Fibroblast of lung (primary cell): ENCODE data around the gene RPS6KA2. TPM values are rescaled to one million over a fixed set of nuclear protein-coding genes. Genes with fewer than 3 reads are reported as not detected.
A peak's percentile ranks its signal among the peaks of the same experiment; 100 is the strongest.

ENCODE experiments used
- DNase-seq, 2 donors: peaks; one replicate each; pipeline versions ENCODE4 v3.0.0 to v3.0.0-alpha.2; 2010; ENCODE audit warnings: low read depth in 2 of 2
- H2AFZ ChIP-seq: 2 replicates; pipeline ENCODE4 v1.5.1; 2012; ENCODE audit warnings: low read length, control low read depth, inconsistent platforms
- H3K27ac ChIP-seq: 2 replicates; pipeline ENCODE4 v1.5.1; 2011; ENCODE audit warnings: low read length, control low read depth; ENCODE audit not compliant: insufficient read depth
- H3K27me3 ChIP-seq: 2 replicates; pipeline ENCODE4 v1.5.1; 2011; ENCODE audit warnings: mild to moderate bottlenecking, low read length; ENCODE audit not compliant: control insufficient read depth, insufficient read depth
- H3K36me3 ChIP-seq: 2 replicates; pipeline ENCODE4 v1.5.1; 2011; ENCODE audit warnings: low read length; ENCODE audit not compliant: control insufficient read depth, insufficient read depth
- H3K4me1 ChIP-seq: 2 replicates; pipeline ENCODE4 v1.5.1; 2011; ENCODE audit warnings: low read length; ENCODE audit not compliant: control insufficient read depth, insufficient read depth; ENCODE audit errors: extremely low read depth
- H3K4me2 ChIP-seq: 2 replicates; pipeline ENCODE4 v1.5.1; 2011; ENCODE audit warnings: low read length, control low read depth; ENCODE audit not compliant: insufficient read depth; ENCODE audit errors: extremely low read depth
- H3K4me3 ChIP-seq, 4 experiments: fragments of 200-600 bp in 1 of 4; sonication (generic) in 1 of 4; replicated peaks in 1 of 4; 2 replicates each; pipeline ENCODE4 v1.5.1; 2011 to 2016; ENCODE audit warnings: low read length in 4 of 4, low read depth in 3 of 4, mild to moderate bottlenecking in 3 of 4, control low read depth in 2 of 4, inconsistent platforms in 1 of 4, mixed read lengths in 1 of 4; ENCODE audit not compliant: insufficient read depth in 1 of 4; ENCODE audit errors: control extremely low read depth in 1 of 4
- H3K79me2 ChIP-seq: 2 replicates; pipeline ENCODE4 v1.5.1; 2012; ENCODE audit warnings: mild to moderate bottlenecking, low read length, inconsistent platforms; ENCODE audit not compliant: control insufficient read depth, insufficient read depth
- H3K9ac ChIP-seq: 2 replicates; pipeline ENCODE4 v1.5.1; 2011; ENCODE audit warnings: mild to moderate bottlenecking, low read length, control low read depth; ENCODE audit not compliant: insufficient read depth
- H3K9me3 ChIP-seq: 2 replicates; pipeline ENCODE4 v1.5.1; 2012; ENCODE audit warnings: low read depth, low read length; ENCODE audit not compliant: control insufficient read depth, insufficient read depth
- H4K20me1 ChIP-seq: 2 replicates; pipeline ENCODE4 v1.5.1; 2011; ENCODE audit warnings: low read length; ENCODE audit not compliant: control insufficient read depth, insufficient read depth; ENCODE audit errors: extremely low read depth
- CTCF ChIP-seq, 2 donors: IDR thresholded peaks in 1 of 2; conservative IDR thresholded peaks in 1 of 2; 1 replicate in 1 of 2; 2 replicates in 1 of 2; pipeline ENCODE4 v1.5.1; 2011 to 2012; ENCODE audit warnings: low read length in 2 of 2, control low read depth in 1 of 2, inconsistent platforms in 1 of 2, low read depth in 1 of 2, mild to moderate bottlenecking in 1 of 2
- EZH2 ChIP-seq: IDR thresholded peaks from 2 replicates; pipeline ENCODE4 v1.5.1; 2012; ENCODE audit warnings: low read length, control low read depth, mild to moderate bottlenecking; ENCODE audit errors: missing control alignments
- polyA plus RNA-seq, 2 donors: library from polyadenylated mRNA; depleted of rRNA in 1 of 2; stranded (reverse) in 1 of 2; unstranded in 1 of 2; fragments of >200 nt; gene quantifications; 2 replicates each; pipeline ENCODE4 v1.2.1, GENCODE V29; 2011 to 2012; ENCODE audit warnings: missing spikeins in 1 of 2
- total RNA-seq: library from RNA; depleted of rRNA; stranded (reverse); fragments of >200 nt; gene quantifications from 2 replicates; pipeline ENCODE4 v1.2.1, GENCODE V29; 2014

RPS6KA2 gene
- total and polyA plus RNA-seq, 2 donors (not counting 1 experiment from before 2014, with no cell fraction given): 66.8 to 116 TPM

GRCh38 chr6:166560222-166560621 is 66.8 kb downstream of the RPS6KA2 start:
- peaks cover 15% of the 10 kb centered on the region for H3K4me1 ChIP-seq
- DNase-seq: no peak
- no peak overlapping the region for H3K9ac ChIP-seq
- no peaks in the 10 kb centered on the region for H3K9me3 ChIP-seq
- H2AFZ ChIP-seq: no peak overlapping the region
- no peak overlapping the region for H3K4me3 ChIP-seq
- TF ChIP-seq CTCF (conservative IDR thresholded peaks at IDR 0.05 in 1 of 2, IDR thresholded peaks at IDR 0.05 in 1 of 2; ENCODE audit: low read depth in 1 of 2, low read length in 2 of 2) (no peak), EZH2 (no peak)
- peaks cover 4% of the 10 kb centered on the region for H3K79me2 ChIP-seq
- no peaks in the 10 kb centered on the region for H4K20me1 ChIP-seq
- H3K4me2 ChIP-seq: no peak overlapping the region
- no peaks in the 10 kb centered on the region for H3K27me3 ChIP-seq
- no peak overlapping the region for H3K27ac ChIP-seq
- H3K36me3 ChIP-seq: no peaks in the 10 kb centered on the region

- Histone ChIP-seq H2AFZ (no peak overlapping the region), H3K79me2 (peaks cover 4% of the 10 kb centered on the region), H3K4me1 (peaks cover 13% of the 10 kb centered on the region), H3K9ac (no peak overlapping the region), H3K4me2 (no peak overlapping the region), H4K20me1 (no peaks in the 10 kb centered on the region), H3K4me3 (no peak overlapping the region), H3K27me3 (no peaks in the 10 kb centered on the region), H3K27ac (no peak overlapping the region), H3K9me3 (no peaks in the 10 kb centered on the region), H3K36me3 (no peaks in the 10 kb centered on the region)
- no peak for DNase-seq
- TF ChIP-seq EZH2: no peak
- no peak for TF ChIP-seq CTCF (conservative IDR thresholded peaks at IDR 0.05 in 1 of 2, IDR thresholded peaks at IDR 0.05 in 1 of 2; ENCODE audit: low read depth in 1 of 2, low read length in 2 of 2)
Observed at GRCh38 chr6:166559662-166560061, 67.4 kb downstream of the RPS6KA2 start.

GRCh38 chr6:166559211-166559610 is 67.8 kb downstream of the RPS6KA2 start:
- Histone ChIP-seq H3K79me2 (peaks cover 4% of the 10 kb centered on the region), H3K4me3 (no peak overlapping the region), H4K20me1 (no peaks in the 10 kb centered on the region), H3K4me1 (peaks cover 17% of the 10 kb centered on the region), H3K9me3 (no peaks in the 10 kb centered on the region), H3K36me3 (no peaks in the 10 kb centered on the region), H3K27me3 (no peaks in the 10 kb centered on the region), H3K27ac (no peak overlapping the region), H3K4me2 (no peak overlapping the region), H3K9ac (no peak overlapping the region), H2AFZ (no peak overlapping the region)
- TF ChIP-seq EZH2: no peak
- no peak for TF ChIP-seq CTCF (conservative IDR thresholded peaks at IDR 0.05 in 1 of 2, IDR thresholded peaks at IDR 0.05 in 1 of 2; ENCODE audit: low read depth in 1 of 2, low read length in 2 of 2)
- DNase-seq: peak; percentile 45 to 84
